Activated CD4-positive, alpha-beta T cell treated with anti-CD3 and anti-CD28 coated beads for 4 hours (primary cell): ENCODE results near the gene GOLGA6L2.
"Not testable (repeated sequence)": the region's sequence is repeated elsewhere in the genome, so short reads cannot be mapped to it uniquely, and the experiment has no call there.

Experiments
- DNase-seq, 2 donors: peaks; one replicate each; pipeline ENCODE4 v3.0.0-alpha.2; 2020

Gene GOLGA6L2, protein sequence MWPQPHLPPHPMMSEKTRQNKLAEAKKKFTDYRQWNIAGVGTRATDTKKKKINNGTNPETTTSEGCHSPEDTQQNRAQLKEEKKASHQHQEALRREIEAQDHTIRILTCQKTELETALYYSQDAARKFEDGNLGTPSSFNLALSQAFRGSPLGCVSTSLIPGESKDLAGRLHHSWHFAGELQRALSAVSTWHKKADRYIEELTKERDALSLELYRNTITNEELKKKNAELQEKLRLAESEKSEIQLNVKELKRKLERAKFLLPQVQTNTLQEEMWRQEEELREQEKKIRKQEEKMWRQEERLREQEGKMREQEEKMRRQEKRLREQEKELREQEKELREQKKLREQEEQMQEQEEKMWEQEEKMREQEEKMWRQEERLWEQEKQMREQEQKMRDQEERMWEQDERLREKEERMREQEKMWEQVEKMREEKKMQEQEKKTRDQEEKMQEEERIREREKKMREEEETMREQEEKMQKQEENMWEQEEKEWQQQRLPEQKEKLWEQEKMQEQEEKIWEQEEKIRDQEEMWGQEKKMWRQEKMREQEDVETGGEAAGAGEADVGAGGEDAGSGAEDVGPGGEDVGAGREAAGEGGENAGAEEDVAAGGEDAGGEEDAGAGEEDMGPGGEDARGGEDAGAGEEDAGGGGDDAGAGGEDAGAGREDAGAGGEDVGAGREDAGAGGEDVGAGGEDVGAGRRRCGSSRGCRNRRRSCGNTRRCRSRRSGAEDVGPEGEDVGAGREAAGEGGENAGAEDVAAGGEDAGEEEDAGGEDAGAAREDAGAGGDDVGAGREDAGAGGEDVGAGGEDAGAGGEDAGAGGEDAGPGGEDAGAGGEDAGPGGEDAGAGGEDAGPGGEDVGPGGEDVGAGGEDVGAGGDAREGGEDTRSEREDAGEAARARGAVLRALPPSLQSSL

DNA sequence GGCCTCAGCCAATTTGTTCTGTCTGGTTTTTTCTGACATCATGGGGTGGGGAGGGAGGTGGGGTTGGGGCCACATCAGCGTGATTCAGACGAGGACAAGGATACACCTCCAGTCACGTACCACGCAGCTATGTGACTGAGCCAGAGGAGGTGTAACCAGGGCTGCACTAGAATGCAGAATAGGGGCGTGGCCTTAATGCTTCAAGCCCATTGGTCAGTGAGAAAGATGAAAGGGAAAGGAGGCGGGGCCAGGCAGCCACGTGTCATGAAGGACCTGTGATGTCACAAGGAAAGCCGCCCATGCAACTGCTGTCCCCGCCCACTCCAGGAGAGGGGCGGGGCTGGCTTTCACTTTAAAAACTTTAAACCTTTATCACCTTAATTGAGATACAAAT is at the start of gene GOLGA6L2:
GOLGA6L2 (minus strand) TSS at position 137 of the 394 bp plus-strand sequence; CDS start at position 75, 62 bp downstream.
- DNase-seq: no peak

DNA sequence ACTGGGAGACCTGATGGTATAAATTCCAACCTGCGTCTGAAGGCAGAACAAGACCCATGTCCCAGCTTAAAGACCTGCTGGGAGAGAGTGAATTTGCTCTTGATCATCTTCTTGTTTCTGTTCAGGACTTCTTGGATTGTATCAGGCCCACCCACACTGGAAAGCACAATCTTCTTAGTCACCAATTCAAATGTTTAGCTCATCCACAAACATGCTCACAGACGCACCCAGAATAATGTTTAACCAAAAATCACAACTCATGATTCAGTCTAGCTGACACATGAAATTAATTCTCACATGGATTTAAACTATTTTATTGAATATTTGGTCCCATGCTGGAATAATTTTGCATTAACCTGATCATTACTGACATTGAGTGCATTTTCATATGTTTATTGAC is 37.8 kb upstream of the GOLGA6L2 start:
- DNase-seq: no peak

DNA sequence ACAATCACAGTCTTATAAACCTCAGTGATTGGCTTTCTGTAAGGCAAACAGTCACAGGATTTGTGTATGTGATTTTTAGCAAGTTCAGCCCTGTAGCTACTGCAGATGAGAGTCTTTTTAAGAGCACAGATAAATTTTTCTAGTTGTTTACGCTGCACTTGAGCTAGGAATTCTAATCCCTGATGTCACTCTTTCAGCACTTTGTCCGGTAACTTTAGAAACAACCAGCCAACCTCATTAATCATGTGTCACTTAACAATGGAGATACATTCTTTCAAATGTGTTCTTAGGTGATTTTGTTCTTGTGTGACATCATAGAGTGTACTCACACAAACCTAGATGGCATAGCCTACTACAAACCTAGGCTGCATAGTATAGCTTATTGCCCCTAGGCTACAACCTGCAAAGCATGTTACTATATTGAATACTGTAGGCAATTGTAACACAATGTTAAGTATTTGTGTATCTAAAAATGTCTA is 36.8 kb upstream of the GOLGA6L2 start:
- no peak for DNase-seq

DNA sequence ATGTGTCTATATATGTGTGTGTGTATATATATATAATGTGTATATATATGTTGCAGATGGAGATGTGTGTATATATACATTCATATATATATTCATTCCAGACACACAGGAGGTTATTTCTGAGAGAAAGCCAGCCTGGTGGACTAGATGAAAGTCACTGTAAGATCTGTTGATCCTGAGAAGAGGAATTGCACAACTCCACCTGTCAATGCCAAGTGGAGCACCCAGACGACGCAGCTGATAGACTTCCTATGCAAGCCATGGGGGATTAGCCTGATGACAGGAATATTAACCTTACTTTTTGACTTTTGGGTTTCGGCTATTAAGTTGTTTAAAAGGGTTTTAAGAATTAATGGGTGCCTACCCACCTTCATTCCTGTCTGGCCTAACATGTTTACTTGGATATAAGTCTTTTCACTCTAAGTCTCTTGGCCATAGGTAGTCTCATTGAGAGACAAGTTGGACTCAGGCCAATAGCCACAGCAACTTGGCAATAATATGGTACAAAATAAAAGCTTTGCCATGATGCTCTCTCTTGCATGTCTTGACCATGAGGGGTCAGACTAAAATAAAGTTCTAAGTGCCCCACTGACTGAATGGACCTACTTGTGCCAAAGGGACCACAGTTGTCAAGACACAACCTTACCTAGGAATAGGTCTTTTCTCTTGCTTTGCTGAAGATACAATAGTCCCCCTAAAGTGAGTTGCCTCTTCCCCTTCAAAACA is 35.9 kb upstream of the GOLGA6L2 start:
- no peak for DNase-seq

DNA sequence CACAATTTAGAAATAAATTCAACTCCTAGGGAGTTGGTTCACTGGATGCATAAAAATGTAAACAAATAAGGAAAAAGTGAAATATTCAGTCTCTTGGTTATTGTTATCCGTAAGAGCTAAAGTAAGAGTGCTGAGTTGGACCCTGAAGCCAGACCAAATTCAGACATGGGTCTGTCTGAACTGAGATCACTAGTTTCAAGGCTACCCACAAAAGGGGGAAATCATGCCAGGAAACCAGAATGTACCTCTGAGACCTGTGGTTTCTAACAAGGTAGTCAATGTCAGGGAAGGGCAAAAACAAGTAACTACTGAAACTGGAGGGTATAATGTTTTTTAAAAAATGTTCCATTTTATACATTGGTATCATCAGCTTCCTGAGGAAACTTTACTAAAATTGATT is 35.2 kb upstream of the GOLGA6L2 start:
- DNase-seq: no peak

DNA sequence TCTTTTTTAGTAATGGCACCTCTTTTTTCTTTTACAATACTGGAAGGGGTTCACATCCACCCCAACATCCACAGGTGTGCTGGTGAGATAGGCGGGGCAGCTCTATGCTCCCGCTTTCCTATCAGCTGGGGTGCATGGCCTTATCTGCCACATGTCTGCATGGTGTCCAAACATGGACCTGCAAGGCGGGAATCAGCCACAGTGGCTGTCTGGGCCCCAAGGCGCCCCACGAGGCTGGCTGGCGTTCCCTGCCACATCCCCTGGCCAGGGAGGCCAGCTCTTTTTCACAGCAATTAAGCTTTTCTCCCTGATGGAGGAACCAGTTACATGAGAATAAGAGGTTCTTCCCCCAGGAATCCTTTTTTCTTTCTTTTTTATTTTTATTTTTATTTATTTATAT is 30.9 kb upstream of the GOLGA6L2 start:
- no peak for DNase-seq

DNA sequence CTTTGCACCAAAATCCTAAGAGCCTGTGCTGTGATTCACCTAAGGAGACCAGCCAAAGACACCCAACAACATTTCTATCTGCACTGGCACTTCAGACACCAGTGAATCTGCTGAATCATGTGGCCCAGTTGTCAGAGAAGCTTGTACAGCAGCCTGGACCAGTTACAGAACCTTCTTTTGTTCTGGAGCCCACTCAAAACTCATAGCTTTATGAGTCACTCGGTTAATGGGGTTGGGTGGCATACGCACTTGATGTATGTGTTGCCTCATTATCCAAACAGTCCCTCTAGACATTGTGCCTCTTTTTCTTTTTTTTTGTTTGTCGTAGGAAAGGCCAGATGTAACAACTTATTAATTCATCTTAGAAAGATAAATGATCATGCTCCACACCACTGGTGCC is 25.6 kb upstream of the GOLGA6L2 start:
- no peak for DNase-seq

DNA sequence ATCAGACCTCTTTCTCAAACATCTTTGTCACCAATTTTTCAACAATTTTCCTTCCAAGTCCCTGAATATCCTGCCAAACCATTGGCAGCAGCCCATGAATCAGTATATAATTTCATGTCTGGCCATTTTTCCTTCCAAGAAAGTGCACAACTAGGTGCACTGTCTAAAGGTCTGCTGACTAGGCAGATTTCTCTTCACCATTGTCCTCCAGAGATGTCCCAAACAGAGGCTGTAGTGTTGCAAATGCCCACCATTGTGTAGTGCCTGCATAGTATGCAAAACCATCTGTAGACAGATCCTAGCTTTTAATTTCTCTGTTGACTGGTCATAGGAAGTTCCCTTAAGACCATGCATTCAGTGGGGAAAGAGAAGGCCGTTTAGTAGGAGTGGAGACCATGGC is 25.0 kb upstream of the GOLGA6L2 start:
- DNase-seq: no peak

DNA sequence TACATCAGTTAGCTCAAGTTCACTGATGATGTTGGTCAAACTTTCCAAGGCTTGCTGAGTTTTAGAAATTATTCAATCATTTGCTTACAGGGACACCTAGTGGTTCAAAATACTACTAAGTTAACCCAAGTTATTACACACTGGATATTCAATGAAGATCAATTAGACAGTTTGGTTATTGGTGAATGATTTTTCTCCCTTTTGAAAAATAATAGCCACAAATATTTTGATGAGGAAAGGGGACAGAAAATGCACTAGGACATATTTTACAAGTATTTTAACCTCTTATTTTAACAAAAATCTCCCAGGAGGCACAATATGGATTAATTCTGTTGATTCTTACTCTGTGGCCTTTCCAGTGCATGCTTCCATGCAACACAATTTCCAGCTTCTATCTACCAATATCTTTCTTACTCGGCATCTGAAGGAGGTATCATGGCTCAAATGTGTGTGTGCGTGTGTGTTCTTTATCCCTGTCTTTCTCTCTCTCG is 20.1 kb upstream of the GOLGA6L2 start:
- DNase-seq: no peak

DNA sequence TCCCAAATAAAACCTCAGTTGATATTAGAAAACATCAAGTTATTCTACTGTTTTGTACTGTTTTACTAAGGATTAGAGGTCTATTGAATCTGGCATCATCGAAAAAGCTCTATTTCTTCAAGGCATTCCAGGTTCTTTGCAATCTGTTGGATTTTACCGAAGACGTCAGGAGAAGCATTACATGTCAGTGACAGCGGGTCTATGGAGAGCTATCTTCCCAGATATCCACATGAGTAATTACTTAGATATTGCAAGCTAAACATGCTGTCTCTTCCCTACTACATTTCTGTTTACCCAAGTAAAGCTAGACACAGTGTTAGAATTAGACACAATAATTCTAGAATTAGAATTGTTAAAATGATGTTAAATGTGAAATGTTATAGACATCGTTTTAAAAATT is 10.8 kb upstream of the GOLGA6L2 start:
- DNase-seq: no peak

DNA sequence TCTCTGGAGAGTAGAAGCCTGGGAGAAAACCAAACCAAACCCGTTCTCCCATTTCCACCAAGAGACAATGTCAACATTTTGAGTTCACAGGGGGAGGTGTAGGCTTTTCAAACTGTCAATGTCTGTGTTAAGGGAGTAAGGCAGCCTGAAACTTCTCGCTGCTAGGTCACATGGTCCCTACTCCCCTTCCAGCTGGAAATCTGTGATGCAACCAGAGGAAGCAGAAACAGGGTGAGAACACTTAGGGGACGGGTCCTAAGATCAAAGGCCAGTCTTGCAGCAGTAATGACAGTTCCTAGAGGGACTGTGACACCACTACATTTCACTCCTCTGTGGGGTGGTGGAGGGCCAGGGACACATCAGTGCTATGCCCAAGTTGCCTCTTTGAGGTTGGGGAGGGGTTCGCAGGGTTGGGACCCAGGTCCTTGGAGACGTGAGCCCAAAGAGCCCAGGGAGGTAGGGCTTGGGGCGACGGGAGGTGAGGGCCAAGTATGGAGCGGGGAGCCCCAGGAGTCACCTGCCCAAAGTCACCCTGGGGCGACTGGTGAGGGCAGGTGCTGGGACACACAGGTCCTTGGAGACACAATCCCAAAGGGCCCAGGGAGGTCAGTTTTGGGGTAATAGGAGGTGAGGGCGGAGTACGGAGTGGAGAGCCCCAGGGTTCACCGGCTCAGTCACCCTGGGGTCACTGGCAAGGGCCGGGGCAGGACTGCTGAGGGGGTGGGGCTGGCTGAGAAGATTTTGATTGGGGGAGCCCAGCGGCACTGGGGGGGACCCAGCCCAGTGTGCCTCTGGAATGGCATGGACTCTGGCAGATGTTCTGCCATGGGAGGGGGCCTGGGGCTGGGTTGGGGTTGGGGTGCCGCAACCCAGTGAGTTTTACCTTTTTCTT is 582 bp downstream of the GOLGA6L2 start:
- no peak for DNase-seq

DNA sequence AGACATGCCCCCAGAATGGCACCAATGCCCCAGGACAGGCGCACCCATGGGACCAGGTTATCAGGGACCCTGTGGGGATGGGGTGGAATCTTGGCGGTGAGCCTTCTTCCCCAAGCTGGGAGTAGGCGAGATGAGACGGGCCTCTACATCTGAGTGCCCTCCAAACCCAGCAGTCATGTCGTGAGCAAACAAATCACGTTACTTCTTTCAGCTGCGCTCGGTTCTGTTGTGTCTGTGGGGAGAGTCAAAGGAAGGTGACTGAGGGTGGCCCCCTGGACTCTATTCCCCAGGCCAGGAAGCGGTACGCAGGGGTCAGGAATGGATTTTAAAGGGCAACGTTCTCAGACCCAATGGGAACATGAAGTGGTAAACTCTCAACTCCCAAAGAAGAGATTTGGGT is 2.8 kb downstream of the GOLGA6L2 start:
- no peak for DNase-seq

DNA sequence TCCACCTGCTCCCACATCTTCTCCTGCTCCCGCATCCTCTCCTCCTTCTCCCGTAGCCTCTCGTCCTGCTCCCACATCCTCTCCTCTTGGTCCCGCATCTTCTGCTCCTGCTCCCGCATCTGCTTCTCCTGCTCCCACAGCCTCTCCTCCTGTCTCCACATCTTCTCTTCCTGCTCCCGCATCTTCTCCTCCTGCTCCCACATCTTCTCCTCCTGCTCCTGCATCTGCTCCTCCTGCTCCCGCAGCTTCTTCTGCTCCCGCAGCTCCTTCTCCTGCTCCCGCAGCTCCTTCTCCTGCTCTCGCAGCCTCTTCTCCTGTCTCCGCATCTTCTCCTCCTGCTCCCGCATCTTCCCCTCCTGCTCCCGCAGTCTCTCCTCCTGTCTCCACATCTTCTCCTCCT is 5.8 kb downstream of the GOLGA6L2 start:
- DNase-seq: no peak

DNA sequence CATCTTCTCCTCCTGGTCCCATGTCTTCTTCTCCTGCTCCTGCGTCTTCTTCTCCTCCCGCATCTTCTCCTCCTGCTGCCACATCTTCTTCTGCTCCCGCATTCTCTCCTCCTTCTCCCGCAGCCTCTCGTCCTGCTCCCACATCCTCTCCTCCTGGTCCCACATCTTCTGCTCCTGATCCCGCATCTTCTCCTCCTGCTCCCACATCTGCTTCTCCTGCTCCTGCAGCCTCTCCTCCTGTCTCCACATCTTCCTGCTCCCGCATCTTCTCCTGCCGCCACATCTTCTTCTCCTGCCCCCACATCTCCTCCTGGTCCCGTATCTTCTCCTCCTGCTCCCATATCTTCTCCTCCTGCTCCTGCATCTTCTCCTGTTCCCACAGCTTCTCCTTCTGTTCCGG is 6.4 kb downstream of the GOLGA6L2 start:
- no peak for DNase-seq

DNA sequence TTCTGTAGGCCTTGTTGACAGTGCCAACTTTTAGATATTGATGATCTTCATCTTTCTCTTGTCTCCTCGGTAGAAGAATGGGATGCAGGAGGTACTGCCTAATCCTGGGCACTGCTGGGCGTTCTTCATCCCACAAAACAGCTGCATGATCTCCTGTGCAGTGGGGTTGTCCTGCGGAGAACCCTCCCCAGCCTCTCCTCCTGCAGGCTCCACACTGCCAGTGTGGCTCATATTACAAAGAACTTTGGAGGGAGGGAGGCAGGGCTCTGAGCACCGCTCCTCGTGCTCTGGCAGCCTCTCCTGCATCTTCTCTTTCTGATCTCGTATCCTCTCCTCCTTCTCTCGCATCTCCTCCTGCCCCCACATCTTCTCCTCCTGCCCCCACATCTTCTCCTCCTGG is 7.5 kb downstream of the GOLGA6L2 start:
- no peak for DNase-seq

DNA sequence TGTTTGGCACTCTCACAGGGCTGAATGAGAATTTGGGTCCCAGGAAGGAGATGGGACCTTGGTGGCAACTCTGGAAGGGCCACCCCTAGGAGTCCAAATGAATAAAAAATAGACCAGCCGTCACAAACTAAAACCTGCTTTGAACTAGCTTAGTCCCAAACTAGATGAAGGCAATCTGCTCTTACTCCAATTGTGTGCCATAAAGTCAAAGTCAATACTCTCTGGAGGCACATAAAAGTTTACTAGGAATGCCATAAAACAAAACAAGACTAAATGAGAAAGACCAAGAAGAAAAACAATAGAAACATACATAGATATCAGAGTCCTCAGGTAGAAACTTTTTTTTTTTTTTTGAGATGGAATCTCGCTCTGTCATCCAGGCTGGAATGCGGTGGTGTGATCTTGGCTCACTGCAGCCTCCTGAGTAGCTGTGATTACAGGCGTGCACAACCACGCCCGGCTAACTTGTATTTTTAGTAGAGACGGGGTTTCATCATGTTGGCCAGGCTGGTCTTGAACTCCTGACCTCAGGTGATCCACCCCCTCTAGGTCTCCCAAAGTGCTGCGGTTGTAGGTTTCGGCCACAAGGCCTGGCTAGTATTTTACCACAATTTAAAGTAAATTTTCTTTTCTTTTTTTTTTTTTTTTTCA is 8.1 kb downstream of the GOLGA6L2 start:
- no peak for DNase-seq

DNA sequence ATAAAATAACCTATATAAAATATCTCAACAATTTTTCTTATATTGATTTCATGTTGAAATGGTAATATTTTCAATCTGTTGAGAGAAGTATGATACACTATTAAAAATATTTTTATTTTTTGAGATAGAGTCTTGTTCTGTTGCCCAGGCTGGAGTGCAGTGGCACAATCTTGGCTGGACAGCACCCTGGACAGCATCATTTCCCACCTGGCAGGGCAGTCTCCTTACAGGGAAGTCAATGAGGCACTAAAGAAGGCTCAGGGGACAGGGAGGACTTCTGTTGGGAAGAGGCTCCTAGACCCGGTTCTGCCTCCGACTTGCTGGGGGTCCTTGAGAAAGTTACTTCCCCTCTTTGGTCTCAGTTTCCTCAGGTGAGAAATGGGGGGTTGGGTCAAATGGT is 9.4 kb downstream of the GOLGA6L2 start:
- DNase-seq: no peak

DNA sequence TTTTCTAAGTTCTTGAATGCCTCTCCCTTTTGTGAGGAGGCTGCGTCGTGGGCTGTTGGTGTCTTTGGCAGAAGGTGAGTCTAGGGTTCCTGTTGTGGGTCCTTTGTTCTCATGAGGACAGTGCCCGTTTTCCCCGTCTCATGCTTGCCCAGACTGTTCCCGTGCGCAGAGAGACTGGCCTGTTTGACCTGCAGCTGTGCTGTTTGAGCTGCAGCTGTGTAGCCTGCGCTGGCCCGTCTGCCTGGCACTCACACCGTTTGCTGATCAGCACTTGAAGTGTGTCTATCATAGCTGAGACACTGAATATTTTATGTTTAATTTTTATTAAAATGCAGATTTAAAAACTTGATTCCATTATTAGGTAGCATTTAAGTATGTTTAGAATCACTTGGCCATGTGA is 9.9 kb downstream of the GOLGA6L2 start:
- no peak for DNase-seq

DNA sequence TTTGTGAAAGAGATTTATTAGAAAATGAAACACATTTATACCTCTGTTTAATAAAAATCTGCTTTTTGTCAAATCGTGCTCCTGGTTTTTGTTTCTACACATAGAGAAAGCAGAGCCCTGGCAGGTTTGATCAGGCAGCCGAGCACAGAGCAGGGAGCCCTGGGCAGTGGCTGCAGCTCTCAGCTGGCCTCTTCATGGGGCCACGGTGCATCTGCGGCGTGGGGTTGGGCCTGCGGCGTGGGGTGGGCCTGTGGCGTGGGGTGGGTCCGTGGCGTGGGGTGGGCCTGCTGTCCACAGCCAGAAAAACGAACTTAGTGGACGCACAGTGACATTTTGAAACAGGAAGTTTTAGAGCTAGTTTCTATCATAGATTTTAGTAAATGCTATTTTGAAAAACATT is 10.6 kb downstream of the GOLGA6L2 start:
- DNase-seq: no peak

DNA sequence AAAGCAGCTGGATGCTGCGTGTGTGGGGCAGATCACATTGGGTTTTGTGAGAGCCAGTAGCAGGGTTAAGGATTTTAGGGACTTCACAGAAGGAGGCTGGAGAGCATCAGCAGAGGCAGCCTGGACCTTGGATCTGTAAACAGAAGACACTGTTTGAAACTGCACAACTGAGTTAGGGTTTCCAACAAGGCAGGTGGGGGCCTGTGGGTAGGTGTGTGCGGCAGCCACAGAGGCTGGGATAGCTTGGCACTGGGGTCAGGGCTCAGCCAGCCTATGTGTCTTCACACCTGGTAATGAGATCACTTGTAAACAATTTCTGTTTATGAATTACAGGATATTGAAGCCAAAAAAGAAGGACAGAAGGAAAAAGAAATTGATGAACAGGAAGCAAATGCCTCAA is 12.3 kb downstream of the GOLGA6L2 start:
- DNase-seq: not testable (repeated sequence)

DNA sequence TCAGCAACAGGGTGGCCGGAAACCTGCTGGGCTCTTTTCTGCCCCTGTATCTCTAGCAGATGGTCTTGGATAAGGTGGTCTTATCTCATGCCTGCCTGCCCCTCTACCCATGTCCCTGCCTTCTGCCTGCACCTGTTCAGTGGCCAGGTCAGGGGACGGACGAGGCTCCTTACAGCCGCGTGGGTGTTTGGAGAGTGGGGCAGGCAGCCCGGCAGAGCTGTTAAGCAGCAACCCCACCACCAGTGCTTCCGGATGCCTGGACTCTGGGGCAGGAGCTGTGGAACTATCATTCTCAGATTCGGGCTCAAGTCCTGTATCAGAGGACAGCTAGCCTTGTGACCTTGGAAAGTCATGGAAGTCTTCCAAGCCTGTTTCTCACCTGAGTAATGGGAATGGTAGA is 21.7 kb downstream of the GOLGA6L2 start:
- not testable (repeated sequence) for DNase-seq
